ENCODE data around the gene CPEB4. TPM values are rescaled to one million over a fixed set of nuclear protein-coding genes. Genes with fewer than 3 reads are reported as not detected.

The CPEB4 gene
- total RNA-seq, 4 donors from 2014 or later = 43.3 to 60.6 (median 52.4) TPM

GRCh38 chr5:173988554-173989431 is 100.6 kb downstream of the CPEB4 start, which contains the start of gene C5orf47:
TSS of gene C5orf47 (plus strand) at chr5:173989170. CDS start at chr5:173989264, 94 bp downstream.
- Histone ChIP-seq H3K4me1 (no peaks in the 10 kb centered on the region), H3K36me3 (no peaks in the 10 kb centered on the region), H3K27me3 (peaks cover 11% of the 10 kb centered on the region), H3K4me3 (no peak within 1 kb of the TSS), H3K9me3 (no peaks in the 10 kb centered on the region), H3K27ac (no peak within 1 kb of the TSS)
- 91 to 97% methylated on average over 5 to 11 of the region's 51 CpGs for WGBS, 2 donors (ENCODE audit: low coverage in 1 of 2)
- no peak for ATAC-seq
- TF ChIP-seq EP300 (IDR thresholded peaks at IDR 0.05) (no peak), POLR2A (IDR thresholded peaks at IDR 0.05) (no peak), CTCF (IDR thresholded peaks at IDR 0.05) (no peak)

- WGBS, 2 donors (ENCODE audit: low coverage in 1 of 2) = 96 to 98% methylated on average over 4 to 16 of the region's 41 CpGs
- Histone ChIP-seq H3K27ac (no peak overlapping the region), H3K27me3 (peaks cover 11% of the 10 kb centered on the region), H3K4me3 (no peak overlapping the region), H3K4me1 (no peaks in the 10 kb centered on the region), H3K9me3 (no peaks in the 10 kb centered on the region), H3K36me3 (no peaks in the 10 kb centered on the region)
- TF ChIP-seq POLR2AphosphoS5 (IDR thresholded peaks at IDR 0.05) = no peak
- TF ChIP-seq CTCF (IDR thresholded peaks at IDR 0.05) = no peak
- TF ChIP-seq EP300 (IDR thresholded peaks at IDR 0.05) = no peak
- no peak for TF ChIP-seq POLR2A (IDR thresholded peaks at IDR 0.05)
- no peak for ATAC-seq
Observed at GRCh38 chr5:173989432-173990082, 101.4 kb downstream of the CPEB4 start.

GRCh38 chr5:173997331-173997730 is 109.2 kb downstream of the CPEB4 start:
- no peak for TF ChIP-seq POLR2AphosphoS5 (IDR thresholded peaks at IDR 0.05)
- no peak for TF ChIP-seq POLR2A (IDR thresholded peaks at IDR 0.05)
- TF ChIP-seq EP300 (IDR thresholded peaks at IDR 0.05) = no peak
- no peak for TF ChIP-seq CTCF (IDR thresholded peaks at IDR 0.05)
- Histone ChIP-seq H3K9me3 (no peaks in the 10 kb centered on the region), H3K27ac (no peak overlapping the region), H3K4me1 (no peaks in the 10 kb centered on the region), H3K4me3 (no peak overlapping the region), H3K36me3 (no peaks in the 10 kb centered on the region), H3K27me3 (peaks cover 33% of the 10 kb centered on the region)
- 74 to 75% methylated on average over 4 of the region's 4 CpGs for WGBS, 2 donors (ENCODE audit: low coverage in 1 of 2)
- no peak for ATAC-seq

- H3K27ac ChIP-seq = no peak overlapping the region
- H3K9me3 ChIP-seq = no peaks in the 10 kb centered on the region
- peaks cover 27% of the 10 kb centered on the region for H3K27me3 ChIP-seq
- no peaks in the 10 kb centered on the region for H3K36me3 ChIP-seq
- 24 to 44% methylated on average over 4 of the region's 4 CpGs for WGBS, 2 donors (ENCODE audit: low coverage in 1 of 2)
- H3K4me3 ChIP-seq = no peak overlapping the region
- no peaks in the 10 kb centered on the region for H3K4me1 ChIP-seq
- ATAC-seq = no peak
- TF ChIP-seq POLR2AphosphoS5 (IDR thresholded peaks at IDR 0.05) = no peak
- TF ChIP-seq CTCF (IDR thresholded peaks at IDR 0.05) = no peak
- no peak for TF ChIP-seq EP300 (IDR thresholded peaks at IDR 0.05)
- no peak for TF ChIP-seq POLR2A (IDR thresholded peaks at IDR 0.05)
Observed at GRCh38 chr5:173998531-173998930, 110.4 kb downstream of the CPEB4 start.

All from gastroesophageal sphincter (tissue), 4 donors.